ENCODE measurements around the gene SLC22A23. TPM values are rescaled to one million over a fixed set of nuclear protein-coding genes. Genes with fewer than 3 reads are reported as not detected.

Gene SLC22A23
- total RNA-seq, 4 donors from 2014 or later = 7.1 to 9.6 (median 8.2) TPM

DNA sequence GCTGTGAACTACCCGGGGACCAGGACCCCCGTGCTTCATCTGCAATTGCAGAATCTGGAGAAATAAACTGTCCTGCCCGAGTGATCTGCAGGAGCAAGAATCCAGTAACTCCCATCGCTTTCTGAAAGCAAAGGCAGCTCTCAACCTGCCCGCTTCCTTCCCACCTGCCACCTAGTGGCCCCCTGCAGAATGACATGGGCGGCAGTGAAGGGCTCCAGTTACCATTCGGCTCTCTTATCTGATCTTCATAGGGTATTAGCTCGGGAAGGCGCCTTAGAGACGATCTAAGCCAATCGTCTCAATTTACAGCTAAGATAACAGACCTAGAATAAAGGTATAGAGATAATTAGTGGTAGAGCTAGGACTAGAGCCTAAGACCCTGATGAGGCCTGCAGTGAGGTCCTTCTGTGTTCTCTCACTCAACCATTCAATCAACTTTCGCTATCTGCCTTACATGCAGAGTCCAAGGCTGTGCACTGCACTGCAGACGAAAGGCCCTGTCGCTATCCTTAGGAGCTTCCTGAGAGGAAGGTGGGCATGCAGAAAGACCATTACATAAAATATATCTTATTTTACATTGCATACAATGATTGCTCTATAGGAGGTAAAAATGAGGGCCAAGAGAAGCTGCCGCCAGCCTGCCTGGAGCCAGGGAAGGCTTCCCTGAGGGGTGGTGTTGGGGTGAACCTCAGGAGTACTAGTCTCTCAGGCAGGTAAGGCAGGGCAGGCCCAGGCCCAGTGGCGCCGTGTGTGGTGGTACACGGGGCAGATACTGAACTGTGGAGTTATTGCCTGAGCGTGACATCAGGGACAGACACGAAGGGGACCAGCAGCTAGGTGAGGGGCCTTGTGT, 205.2 kb downstream of the SLC22A23 start:
- Histone ChIP-seq H3K27me3 (no peaks in the 10 kb centered on the region), H3K27ac (peak overlapping the region in 2 of 4 donors; percentile 62 to 69), H3K4me3 (peak overlapping the region in 1 of 4 donors; percentile 12), H3K4me1 (peaks cover 0 to 49% (median 22%) of the 10 kb centered on the region in 4 donors), H3K36me3 (no peaks in the 10 kb centered on the region), H3K9me3 (no peaks in the 10 kb centered on the region)
- 35 to 36% methylated on average over 20 of the region's 20 CpGs for WGBS, 2 donors
- peak; percentile 69 to 88 for DNase-seq (ENCODE audit: low spot score in 2 of 2)
- TF ChIP-seq EP300 (IDR thresholded peaks at IDR 0.05) (peak in 1 of 2 donors; percentile 71), POLR2A (IDR thresholded peaks at IDR 0.05) (peak in 1 of 2 donors; percentile 10)
- TF ChIP-seq, protein P1, sequence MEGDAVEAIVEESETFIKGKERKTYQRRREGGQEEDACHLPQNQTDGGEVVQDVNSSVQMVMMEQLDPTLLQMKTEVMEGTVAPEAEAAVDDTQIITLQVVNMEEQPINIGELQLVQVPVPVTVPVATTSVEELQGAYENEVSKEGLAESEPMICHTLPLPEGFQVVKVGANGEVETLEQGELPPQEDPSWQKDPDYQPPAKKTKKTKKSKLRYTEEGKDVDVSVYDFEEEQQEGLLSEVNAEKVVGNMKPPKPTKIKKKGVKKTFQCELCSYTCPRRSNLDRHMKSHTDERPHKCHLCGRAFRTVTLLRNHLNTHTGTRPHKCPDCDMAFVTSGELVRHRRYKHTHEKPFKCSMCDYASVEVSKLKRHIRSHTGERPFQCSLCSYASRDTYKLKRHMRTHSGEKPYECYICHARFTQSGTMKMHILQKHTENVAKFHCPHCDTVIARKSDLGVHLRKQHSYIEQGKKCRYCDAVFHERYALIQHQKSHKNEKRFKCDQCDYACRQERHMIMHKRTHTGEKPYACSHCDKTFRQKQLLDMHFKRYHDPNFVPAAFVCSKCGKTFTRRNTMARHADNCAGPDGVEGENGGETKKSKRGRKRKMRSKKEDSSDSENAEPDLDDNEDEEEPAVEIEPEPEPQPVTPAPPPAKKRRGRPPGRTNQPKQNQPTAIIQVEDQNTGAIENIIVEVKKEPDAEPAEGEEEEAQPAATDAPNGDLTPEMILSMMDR (IDR thresholded peaks at IDR 0.05) = peak; percentile 88 to 99 (median 95)

DNA sequence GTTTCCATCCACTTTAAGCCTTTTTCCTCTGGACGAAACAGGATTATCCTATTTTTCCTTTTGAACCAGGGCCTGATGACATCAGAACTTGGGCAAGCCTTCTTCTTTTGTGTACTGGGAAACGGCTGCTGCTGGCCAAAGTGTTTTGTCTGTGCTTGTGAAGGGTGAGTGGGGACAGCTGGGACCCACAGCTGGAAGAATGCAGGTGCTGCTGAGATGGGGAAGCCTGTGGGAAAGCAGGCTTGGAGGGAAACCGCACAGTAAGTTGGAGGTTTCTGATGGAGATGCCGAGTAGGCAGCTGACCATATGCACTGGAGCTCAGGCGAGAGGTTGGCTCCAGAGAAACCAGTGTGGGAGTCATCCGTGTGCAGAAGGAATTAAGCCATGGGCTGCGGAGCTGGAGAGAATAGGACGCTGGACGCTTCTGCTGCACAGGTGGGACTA, 206.6 kb downstream of the SLC22A23 start:
- Histone ChIP-seq H3K36me3 (peaks cover 0 to under 1% (median 0%) of the 10 kb centered on the region in 3 donors), H3K4me3 (no peak overlapping the region), H3K9me3 (no peaks in the 10 kb centered on the region), H3K4me1 (peaks cover 0 to 49% (median 22%) of the 10 kb centered on the region in 4 donors), H3K27me3 (no peaks in the 10 kb centered on the region), H3K27ac (peak overlapping the region in 2 of 4 donors; percentile 59 to 72)
- TF ChIP-seq, protein P1 (IDR thresholded peaks at IDR 0.05) = no peak
- TF ChIP-seq POLR2A (IDR thresholded peaks at IDR 0.05) (no peak), EP300 (IDR thresholded peaks at IDR 0.05) (no peak)
- DNase-seq (ENCODE audit: low spot score in 2 of 2) = no peak
- 66 to 74% methylated on average over 9 of the region's 9 CpGs for WGBS, 2 donors

DNA sequence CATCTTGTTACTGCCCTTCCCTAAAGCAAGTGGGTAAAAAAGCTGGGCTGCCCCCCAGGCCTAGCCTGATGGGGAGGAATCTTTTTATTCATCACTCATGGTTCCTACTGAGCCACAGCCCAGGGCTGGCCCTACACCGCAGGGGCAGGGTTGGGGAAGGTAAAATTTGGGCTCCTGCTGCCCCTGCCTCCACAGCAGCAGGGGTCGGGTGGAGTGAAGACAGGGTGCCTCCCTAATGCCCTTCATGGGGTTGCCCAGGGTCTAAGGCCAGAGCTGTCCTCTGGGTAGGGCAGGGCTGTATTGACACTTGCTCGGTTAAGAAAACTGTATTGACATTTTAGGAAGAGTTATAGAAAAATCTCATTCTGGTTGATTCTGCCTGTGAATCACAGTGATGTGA, 207.0 kb downstream of the SLC22A23 start:
- TF ChIP-seq POLR2A (IDR thresholded peaks at IDR 0.05) = no peak
- no peak for TF ChIP-seq EP300 (IDR thresholded peaks at IDR 0.05)
- TF ChIP-seq, protein P1 (IDR thresholded peaks at IDR 0.05) = no peak

DNA sequence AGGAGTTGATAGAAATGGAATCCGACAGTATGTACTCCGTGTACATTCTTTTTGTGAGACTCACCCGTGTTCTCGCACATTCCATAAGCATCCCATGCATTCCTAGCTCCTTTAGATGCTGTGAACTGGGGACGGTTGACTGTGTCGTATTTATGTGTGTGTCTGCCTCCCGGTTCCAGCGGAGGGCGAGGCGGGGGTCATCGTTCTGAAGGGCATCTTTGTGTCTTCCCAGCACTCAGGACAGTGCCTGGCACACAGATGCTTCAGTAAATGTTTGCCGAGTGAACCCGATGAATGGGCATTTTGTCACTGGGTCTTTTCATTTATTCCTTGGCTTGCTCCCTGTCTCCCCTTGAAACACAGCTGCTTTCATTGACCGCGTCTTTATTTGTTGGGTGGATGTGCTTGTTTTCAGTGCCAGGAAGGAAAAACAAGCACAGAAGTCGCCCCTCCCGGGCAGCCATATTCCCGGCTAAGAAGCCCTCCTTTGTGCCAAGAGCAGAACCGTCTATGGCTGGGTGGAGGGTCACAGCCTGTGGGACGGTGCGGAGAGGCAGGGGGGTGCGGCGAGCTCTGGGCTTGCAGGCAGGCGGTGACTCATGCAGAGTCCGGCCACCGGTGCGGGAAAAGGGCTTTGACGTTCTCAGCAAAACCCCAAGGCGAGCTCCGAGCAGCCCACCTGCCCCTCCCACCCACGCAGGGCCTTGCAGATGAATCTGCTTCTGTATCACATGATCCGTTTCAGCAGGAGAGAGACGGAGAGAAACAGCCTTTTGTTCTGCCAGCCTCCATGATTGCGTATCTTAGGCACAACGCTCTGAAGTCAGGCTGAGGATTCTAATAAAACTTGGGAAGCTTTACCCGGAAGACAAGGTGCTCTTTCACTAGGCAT, 209.3 kb downstream of the SLC22A23 start:
- no peaks in the 10 kb centered on the region for H3K9me3 ChIP-seq
- peaks cover 0 to 49% (median 22%) of the 10 kb centered on the region in 4 donors for H3K4me1 ChIP-seq
- peak overlapping the region; percentile 4 to 45 (median 9) for H3K4me3 ChIP-seq
- peak in 1 of 2 donors; percentile 40 for DNase-seq (ENCODE audit: low spot score in 2 of 2)
- H3K27ac ChIP-seq = peak overlapping the region; percentile 44 to 86 (median 69)
- TF ChIP-seq, protein P1 (IDR thresholded peaks at IDR 0.05) = peak in 1 of 5 experiments; percentile 10
- TF ChIP-seq EP300 (IDR thresholded peaks at IDR 0.05) (peak in 1 of 2 donors; percentile 90), POLR2A (IDR thresholded peaks at IDR 0.05) (no peak)
- peaks cover 0 to 9% (median 0%) of the 10 kb centered on the region in 3 donors for H3K36me3 ChIP-seq
- 20 to 27% methylated on average over 35 to 36 of the region's 36 CpGs for WGBS, 2 donors
- no peaks in the 10 kb centered on the region for H3K27me3 ChIP-seq

More for the DNA sequence above, 207.0 kb downstream of the SLC22A23 start:
- no peaks in the 10 kb centered on the region for H3K27me3 ChIP-seq
- 85 to 95% methylated on average over 3 of the region's 3 CpGs for WGBS, 2 donors
- H3K4me1 ChIP-seq = peaks cover 0 to 49% (median 22%) of the 10 kb centered on the region in 4 donors
- H3K4me3 ChIP-seq = no peak overlapping the region
- H3K9me3 ChIP-seq = no peaks in the 10 kb centered on the region
- H3K27ac ChIP-seq = peak overlapping the region in 2 of 4 donors; percentile 59 to 72
- peaks cover 0 to 5% (median 0%) of the 10 kb centered on the region in 3 donors for H3K36me3 ChIP-seq
- DNase-seq (ENCODE audit: low spot score in 2 of 2) = no peak
